CD4-positive, alpha-beta T cell treated with Interleukin-15 for 4 hours (primary cell): Measurements from ENCODE around the gene ACSS1.

ENCODE experiments used
- DNase-seq: peaks from one replicate; pipeline ENCODE4 v3.0.0-alpha.2; 2020; ENCODE audit warnings: low spot score

ACSS1 gene

GRCh38 chr20:25058051-25058846 lies at the start of gene ACSS1:
ACSS1 (minus strand) TSS chr20:25058139; CDS start chr20:25058102, 37 bp downstream.
- peak; percentile 67 for DNase-seq

DNA sequence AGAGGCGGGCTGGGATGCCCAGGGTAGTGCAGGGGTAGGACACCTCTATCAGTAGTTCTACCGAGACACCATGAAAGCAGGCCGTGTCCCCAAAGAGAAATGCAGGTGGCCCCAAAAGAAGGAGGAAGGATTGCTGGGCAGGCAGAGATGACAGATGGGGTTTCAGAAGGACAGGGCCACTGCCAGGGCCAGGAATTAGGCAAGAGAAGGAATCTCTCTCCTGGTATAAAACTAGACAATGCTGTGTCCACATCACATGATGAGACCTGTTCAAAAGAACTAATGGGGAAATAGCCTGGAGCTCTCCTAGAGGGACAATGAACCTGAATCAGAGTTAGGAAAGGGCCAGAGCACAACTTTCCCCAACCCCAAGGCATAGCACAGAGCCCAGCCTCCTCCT lies 45.6 kb upstream of the ACSS1 start:
- no peak for DNase-seq

- DNase-seq = no peak
Measured at GRCh38 chr20:25100914-25101313, 43.0 kb upstream of the ACSS1 start.

GRCh38 chr20:25099601-25100140 lies 41.7 kb upstream of the ACSS1 start:
- no peak for DNase-seq

DNA sequence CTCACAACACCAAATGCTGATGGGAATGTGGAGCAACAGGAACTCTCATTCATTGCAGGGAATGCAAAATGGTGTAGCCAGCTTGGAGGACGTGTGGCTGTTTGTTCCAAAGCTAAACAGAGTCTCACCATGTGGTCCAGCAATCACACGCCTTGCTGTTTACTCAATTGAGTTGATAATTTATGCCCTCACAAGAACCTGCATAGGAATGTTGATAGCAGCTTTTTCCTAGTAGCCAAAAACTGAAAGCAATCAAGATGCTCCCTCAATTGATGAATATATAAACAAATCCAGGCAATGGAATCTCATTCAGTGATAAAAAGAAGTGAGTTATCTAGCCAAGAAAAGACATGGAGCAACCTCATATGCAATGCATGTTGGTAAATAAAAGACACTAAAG lies 39.6 kb upstream of the ACSS1 start:
- no peak for DNase-seq

GRCh38 chr20:25090492-25091429 lies 32.8 kb upstream of the ACSS1 start:
- peak; percentile 73 for DNase-seq

GRCh38 chr20:25089662-25090061 lies 31.7 kb upstream of the ACSS1 start:
- no peak for DNase-seq

DNA sequence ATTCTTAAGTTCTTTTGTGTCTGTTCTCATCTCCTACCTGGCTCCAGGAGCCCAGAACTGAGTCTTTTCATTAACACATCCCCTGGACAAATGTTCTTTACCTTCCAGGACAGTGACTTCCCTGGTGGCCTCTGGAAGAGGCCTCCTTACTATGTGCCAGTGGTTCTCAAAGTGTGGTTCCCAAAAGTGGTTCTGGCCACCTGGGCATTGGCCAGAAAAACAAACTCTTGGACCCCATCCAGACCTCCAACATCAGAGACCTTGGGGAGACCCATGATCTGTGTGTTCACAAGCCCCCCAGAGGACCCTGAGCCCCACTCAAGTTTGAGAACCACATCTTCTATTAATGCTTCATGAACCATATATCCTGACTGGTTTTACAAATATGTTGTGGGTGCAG lies 31.2 kb upstream of the ACSS1 start:
- DNase-seq = no peak

DNA sequence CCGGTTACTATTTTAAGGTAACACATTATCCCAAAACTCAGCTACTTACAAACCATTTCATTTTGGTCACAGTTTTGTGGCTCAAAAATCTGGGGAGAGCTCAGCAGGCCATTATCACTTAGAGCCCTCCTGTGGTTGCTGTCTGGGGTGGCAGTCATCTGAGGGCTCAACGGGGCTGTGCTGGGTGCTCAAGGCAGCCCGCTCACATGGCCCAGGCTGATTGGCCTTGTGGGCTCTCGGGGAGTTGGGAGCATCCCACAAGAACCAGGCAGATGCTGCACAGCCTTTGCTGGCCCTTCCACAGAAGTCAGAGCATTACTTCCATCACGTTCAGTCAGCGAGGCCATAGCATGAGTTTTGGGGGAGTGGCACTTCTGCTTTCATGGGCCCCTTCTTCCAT lies 30.3 kb upstream of the ACSS1 start:
- DNase-seq = no peak

- no peak for DNase-seq
Measured at GRCh38 chr20:25087186-25087929, 29.4 kb upstream of the ACSS1 start.

DNA sequence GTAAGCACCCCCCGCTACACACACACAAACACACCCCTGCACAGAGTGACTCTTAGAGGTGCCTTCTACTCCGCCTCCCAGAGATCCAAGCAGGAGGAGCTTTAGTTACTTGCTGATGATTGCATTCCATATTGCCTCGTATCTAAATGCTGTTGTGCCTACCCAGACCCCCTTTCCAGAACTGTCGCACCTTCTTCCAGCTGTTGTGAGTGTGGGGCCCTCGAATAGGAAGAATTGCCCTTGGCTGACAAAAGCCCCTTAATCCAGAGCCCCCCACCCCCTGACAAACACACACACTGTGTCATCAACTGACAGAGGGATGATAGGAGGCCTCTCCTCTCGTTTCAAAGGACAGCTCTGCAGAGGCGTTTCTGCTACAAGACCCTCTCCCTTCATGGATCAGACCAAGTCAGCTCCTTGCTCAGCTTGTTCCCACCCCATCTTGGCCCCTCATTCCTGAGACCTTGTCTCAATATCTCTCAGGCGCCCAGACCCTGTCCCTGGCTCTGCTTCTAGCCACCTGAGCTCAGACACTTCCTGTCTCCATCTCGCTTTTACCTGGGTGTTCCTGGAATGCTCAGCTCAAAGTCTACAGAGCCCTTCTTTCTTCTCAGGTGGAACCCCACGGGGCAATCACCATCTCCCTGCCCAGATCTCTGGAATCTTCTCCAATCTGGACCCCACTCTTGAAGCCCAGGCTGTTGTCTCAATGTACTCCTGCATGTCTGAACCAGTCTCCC lies 28.0 kb upstream of the ACSS1 start:
- no peak for DNase-seq

DNA sequence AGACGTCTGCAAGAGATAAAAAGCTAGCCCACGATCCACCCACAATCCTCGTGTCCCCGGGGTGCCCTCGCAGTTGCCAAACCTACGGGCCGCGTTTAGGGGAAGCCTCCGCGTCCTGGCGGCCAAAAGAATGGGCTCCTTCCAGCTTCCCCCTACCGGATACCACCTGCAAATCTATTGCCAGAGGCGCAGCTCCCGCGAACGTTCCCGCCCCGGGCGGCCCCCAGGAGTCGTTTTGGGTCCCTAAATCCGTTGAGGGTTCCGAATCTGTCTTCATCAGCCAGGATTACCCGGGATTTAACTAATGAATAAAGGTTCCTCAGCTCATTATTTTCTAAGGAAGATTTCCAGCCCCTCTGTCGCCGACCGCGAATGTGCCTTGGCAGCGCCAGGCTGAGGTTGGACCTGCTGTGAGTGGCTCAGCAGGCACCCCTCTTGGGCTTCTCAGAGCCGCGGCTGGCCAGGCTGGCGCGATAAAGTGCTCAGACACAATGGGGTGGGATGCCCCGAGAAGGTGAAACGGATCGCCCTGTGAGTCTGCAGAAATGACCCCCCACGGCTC lies 26.8 kb upstream of the ACSS1 start:
- no peak for DNase-seq

DNA sequence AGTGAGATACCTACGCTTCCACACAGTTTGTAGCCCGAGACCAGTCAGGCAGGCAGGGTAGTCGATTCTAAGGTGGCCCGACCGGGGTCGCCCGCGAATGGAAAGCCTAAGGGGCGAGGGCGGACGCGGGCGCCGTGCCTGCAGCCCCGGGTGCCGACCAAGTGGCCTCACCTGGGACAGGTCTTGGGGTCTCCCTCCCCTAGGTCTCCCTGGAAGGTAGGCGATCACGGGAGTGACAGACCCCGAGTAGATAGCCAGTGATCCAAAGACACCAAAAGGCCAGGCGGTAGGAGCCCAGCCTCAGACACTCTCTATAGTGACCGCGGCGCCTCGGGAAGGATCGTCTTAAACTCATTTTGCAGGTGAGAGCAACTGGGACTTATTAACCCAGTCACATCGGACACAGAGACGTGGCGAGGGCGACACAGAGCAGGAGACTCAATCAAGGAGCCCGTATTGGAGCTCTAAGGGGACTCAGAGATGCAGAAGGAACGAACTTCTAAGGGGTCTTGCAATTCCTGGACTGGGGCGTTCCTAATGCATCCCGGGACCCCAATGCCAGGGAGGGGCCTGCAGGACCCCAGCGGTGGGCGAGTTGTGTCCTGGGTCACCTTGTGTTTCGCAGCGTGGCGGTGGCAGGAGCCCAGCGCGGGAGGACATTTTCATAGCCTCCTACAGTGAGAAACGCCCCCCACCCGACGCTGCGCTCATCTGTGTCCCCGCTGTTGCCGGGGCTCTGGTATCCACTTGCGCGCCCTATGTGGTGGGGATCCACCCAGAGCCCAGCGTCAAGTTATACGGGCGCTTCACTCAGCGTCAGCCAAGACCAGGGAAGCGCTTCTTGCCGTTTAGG lies 26.1 kb upstream of the ACSS1 start:
- DNase-seq = peak; percentile 46

DNA sequence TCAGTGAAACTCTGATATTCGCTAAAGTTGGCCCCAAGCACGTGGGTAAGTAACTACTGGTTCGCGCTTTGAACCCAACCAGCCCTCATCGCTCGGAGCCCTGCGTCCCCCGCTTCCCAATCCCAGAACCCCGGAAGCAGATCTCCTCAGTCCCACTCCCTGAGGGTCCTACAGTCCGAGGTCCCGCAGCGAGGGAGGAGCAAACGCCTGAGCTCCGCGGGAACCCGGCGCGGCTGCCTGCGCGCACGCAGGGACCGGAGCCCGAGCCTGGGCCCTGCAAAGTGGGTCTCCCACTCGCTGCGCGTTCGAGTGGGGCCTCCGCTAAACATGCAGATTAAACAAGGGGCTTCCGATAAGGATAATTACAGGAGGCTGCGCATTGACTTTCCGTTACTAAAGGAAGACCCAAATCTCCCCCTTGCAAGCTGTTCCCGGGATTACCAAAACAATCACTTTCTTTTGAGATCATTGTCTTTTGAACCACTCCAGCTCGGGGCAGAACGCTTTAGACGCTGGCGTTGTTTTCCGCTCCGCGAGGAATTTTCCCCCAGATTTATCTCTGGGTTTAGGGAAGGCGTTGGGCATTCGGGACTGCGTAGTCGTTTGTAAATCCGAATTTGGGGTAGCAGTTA lies 25.3 kb upstream of the ACSS1 start:
- no peak for DNase-seq

DNA sequence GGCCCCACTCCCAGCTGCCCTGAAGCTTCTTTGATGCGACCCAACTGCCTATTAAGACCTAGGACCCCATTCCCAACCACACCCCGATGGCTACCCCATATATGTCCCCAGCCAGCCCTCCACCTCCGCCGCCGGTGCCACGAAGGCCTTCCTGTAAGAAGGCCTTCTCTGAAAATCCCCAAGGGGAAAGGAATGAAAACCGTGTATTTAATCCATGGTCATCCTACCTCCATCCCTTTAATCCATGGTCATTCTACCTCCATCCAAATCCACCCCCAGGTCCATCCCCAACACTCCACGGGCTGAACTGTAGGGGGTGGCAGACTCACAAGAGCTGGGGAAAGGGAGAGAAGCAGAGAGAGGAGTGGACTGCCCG lies 24.5 kb upstream of the ACSS1 start:
- no peak for DNase-seq

DNA sequence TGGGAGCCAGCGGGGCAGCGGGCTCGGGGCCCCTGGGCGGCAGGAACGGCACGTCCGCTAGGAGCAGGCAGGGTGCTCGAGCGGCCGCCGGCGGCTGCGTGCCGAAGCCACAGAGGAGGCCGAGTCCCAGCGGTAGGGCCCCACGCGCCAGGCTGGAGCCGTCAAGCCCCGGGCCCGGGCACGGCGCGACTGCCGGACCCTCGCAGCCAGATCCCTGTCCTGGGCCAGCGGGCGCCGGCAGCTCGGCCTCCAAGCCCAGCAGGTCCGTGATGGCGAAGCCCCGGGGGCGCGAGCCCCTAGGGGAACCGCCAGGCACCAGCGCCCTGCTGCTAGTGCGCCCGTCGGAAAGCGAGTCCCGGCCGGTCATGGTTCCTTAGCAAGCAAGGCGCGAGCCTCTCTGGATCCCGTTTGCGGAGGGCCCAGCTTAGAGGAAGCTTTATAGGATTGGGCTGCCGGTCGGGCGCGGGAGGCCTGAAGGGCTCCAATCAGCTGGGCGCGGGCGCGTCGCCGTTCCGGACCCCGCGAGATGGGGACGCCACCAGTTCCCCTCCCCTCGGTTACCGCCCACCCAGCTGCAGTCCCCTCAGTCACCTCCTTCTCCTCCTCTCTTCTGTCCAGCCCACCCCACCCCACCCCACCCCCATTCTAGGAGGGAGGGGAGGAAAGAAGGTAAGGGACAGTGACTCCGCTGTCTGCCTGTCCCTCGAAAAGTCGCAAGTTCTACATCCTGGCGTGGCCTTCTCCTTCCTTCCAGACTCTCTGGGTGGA lies 24.0 kb upstream of the ACSS1 start, which contains the start of gene VSX1:
Gene VSX1, minus strand, starts transcription at position 412 of the 768 bp plus-strand sequence. Its CDS starts 45 bp downstream, at position 367.
- no peak for DNase-seq

DNA sequence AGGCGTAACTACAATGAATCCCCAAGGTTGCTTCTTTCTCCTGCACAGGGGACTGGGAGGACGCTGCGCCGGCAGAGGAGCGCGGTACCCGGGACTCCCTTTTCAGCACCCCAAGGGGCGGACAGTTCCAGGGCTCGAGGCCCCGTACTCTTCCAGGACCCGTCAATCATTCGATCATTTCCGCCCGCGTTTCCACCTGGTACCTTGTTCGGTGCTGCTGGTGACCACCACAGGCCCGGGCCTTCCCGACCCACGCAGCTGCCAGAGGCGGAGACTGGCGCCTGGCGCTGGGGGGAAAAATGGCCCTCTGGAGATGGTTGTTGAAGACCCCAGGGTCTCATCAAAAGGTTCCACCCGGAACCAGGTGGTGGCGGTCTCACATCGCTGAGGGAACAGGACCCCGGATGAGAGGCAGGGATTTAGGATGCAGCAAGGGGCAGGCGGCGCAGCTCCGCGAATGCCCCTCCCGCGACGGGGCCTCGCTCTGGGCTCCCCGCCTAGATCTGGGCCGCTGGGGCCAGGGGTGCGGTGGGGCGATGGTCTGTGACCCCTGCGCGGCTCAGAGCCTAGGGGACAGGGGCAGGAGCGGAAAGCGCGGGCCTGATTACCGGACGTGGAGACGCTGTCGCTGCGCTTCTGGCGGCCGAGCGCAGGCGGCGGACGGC lies 23.3 kb upstream of the ACSS1 start:
- peak; percentile 12 for DNase-seq

- DNase-seq = no peak
Measured at GRCh38 chr20:25079171-25079570, 21.2 kb upstream of the ACSS1 start.
